HepG2 (cell line): ENCODE results near the gene ACSL1. TPM values are rescaled to one million over a fixed set of nuclear protein-coding genes. Genes with fewer than 3 reads are reported as not detected.
A peak's percentile ranks its signal among the peaks of the same experiment; 100 is the strongest.

Source experiments
- CBFB ChIP-seq: sonication (generic); formaldehyde crosslinking; IDR thresholded peaks from 2 replicates; pipeline ENCODE4 v1.4.0; 2020; ENCODE audit warnings: missing genetic modification reagents
- ETV6 ChIP-seq: sonication (generic); formaldehyde crosslinking; conservative IDR thresholded peaks from 2 replicates; pipeline ENCODE4 v1.4.0; 2020; ENCODE audit warnings: missing genetic modification reagents
- HNRNPL ChIP-seq: fragments of 200-400 bp; formaldehyde crosslinking; IDR thresholded peaks from 2 replicates; pipeline ENCODE4 v1.6.1; 2017; ENCODE audit warnings: mild to moderate bottlenecking, low read depth, low read length
- NFYB ChIP-seq: sonication (generic); formaldehyde crosslinking; IDR thresholded peaks from 2 replicates; pipeline ENCODE4 v1.4.0; 2020; ENCODE audit warnings: missing genetic modification reagents
- NR1H2 ChIP-seq: sonication (generic); formaldehyde crosslinking; IDR thresholded peaks from 2 replicates; pipeline ENCODE4 v1.8.1; 2022; ENCODE audit warnings: low read depth, missing genetic modification reagents, borderline replicate concordance
- ZNF460 ChIP-seq: sonication (generic); formaldehyde crosslinking; IDR thresholded peaks from 2 replicates; pipeline ENCODE4 v1.5.1; 2020; ENCODE audit warnings: missing genetic modification reagents, mild to moderate bottlenecking, borderline replicate concordance
- ZNF598 ChIP-seq: sonication (generic); formaldehyde crosslinking; IDR thresholded peaks from 2 replicates; pipeline ENCODE4 v1.5.1; 2020; ENCODE audit warnings: mild to moderate bottlenecking, missing genetic modification reagents, borderline replicate concordance
- ZNF713 ChIP-seq: sonication (generic); formaldehyde crosslinking; IDR thresholded peaks from 2 replicates; pipeline ENCODE4 v1.4.0; 2020; ENCODE audit warnings: mild to moderate bottlenecking, missing genetic modification reagents
- polyA plus RNA-seq, 8 experiments: library from polyadenylated mRNA; depleted of rRNA in 3 of 8; stranded (reverse) in 7 of 8; unstranded in 1 of 8; fragments of >200 nt; fragmentation: Illumina TruSeq in 4 of 8; extraction: Trizol in 4 of 8; gene quantifications; 2 replicates each; pipeline versions ENCODE4 v1.2.1 to v1.2.3, GENCODE V29; 2011 to 2016; ENCODE audit warnings: low read depth in 4 of 8, missing spikeins in 1 of 8, mixed read lengths in 1 of 8; ENCODE audit not compliant: insufficient read depth in 1 of 8
- total RNA-seq, 5 experiments: library from RNA; depleted of rRNA; stranded (reverse); fragments of >200 nt; fragmentation: Illumina TruSeq; extraction: Trizol; gene quantifications; 2 replicates each; pipeline ENCODE4 v1.2.3, GENCODE V29; 2016; ENCODE audit warnings: low read depth in 1 of 5
- TF ChIP-seq, protein P1 (sequence below): sonication (generic); formaldehyde crosslinking; IDR thresholded peaks from 2 replicates; pipeline ENCODE4 v1.4.0; 2020; ENCODE audit warnings: missing genetic modification reagents, borderline replicate concordance
- TF ChIP-seq, protein P2 (sequence below): sonication (generic); formaldehyde crosslinking; conservative IDR thresholded peaks from 2 replicates; pipeline ENCODE4 v1.8.1; 2023; ENCODE audit warnings: missing genetic modification reagents

ACSL1 gene
- total and polyA plus RNA-seq, 2 of the 13 experiments (the other 11 are each of a cell fraction or from before 2014, with no cell fraction given) = 10.0 to 29.8 TPM

DNA sequence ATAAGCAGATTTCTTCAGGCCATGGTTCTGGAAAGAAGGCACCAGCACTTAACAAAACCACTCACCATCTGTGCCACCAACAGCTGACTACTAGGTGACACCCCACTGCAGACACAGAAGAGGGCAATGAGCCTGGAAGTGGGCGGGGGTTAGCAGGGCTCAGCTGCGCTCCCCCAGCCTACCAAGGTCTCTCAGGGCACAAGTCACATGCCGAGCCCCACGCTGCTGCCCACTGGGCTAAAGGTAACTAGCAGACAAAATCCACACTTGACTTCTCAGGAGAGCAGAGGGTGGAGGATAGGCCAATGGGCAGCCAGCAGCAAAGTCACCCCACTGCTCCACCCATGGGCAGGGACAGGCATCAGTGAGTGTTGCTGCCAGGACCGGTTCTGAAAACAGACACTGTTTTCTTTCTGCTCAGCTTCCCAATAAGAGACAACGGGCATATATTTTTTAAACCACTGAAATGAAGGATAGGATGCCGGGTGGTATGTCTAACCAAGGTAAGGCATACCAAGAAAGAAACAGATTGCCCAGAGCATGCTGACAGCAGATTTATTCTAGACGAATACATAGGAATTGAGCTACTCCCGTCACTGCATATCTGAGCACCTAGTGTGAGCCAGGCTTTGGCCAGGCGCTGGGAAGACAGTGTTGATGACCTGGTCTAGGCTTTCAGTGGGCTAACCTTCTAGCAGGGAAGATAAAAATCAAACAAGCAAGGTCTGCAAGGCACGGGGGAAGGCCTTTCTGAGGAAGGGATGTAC lies 20.1 kb downstream of the ACSL1 start (continued):
- no peak for TF ChIP-seq NR1H2 (CRISPR knock-in tag)
- TF ChIP-seq ETV6 = no peak
- TF ChIP-seq HNRNPL = 0 out of 2 replicates have a peak, but pooled peaks have one; percentile 55
- TF ChIP-seq NFYB (CRISPR knock-in tag) = no peak
- TF ChIP-seq, protein P1, sequence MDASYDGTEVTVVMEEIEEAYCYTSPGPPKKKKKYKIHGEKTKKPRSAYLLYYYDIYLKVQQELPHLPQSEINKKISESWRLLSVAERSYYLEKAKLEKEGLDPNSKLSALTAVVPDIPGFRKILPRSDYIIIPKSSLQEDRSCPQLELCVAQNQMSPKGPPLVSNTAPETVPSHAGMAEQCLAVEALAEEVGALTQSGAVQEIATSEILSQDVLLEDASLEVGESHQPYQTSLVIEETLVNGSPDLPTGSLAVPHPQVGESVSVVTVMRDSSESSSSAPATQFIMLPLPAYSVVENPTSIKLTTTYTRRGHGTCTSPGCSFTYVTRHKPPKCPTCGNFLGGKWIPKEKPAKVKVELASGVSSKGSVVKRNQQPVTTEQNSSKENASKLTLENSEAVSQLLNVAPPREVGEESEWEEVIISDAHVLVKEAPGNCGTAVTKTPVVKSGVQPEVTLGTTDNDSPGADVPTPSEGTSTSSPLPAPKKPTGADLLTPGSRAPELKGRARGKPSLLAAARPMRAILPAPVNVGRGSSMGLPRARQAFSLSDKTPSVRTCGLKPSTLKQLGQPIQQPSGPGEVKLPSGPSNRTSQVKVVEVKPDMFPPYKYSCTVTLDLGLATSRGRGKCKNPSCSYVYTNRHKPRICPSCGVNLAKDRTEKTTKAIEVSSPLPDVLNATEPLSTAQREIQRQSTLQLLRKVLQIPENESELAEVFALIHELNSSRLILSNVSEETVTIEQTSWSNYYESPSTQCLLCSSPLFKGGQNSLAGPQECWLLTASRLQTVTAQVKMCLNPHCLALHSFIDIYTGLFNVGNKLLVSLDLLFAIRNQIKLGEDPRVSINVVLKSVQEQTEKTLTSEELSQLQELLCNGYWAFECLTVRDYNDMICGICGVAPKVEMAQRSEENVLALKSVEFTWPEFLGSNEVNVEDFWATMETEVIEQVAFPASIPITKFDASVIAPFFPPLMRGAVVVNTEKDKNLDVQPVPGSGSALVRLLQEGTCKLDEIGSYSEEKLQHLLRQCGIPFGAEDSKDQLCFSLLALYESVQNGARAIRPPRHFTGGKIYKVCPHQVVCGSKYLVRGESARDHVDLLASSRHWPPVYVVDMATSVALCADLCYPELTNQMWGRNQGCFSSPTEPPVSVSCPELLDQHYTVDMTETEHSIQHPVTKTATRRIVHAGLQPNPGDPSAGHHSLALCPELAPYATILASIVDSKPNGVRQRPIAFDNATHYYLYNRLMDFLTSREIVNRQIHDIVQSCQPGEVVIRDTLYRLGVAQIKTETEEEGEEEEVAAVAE = no peak
- TF ChIP-seq, protein P2, sequence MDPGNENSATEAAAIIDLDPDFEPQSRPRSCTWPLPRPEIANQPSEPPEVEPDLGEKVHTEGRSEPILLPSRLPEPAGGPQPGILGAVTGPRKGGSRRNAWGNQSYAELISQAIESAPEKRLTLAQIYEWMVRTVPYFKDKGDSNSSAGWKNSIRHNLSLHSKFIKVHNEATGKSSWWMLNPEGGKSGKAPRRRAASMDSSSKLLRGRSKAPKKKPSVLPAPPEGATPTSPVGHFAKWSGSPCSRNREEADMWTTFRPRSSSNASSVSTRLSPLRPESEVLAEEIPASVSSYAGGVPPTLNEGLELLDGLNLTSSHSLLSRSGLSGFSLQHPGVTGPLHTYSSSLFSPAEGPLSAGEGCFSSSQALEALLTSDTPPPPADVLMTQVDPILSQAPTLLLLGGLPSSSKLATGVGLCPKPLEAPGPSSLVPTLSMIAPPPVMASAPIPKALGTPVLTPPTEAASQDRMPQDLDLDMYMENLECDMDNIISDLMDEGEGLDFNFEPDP = 0 out of 2 replicates have a peak, but pooled peaks have one; percentile 51
- no peak for TF ChIP-seq ZNF460 (CRISPR knock-in tag)
- no peak for TF ChIP-seq ZNF713 (CRISPR knock-in tag)
- no peak for TF ChIP-seq CBFB (CRISPR knock-in tag)
- no peak for TF ChIP-seq ZNF598
